Endothelial cell of umbilical vein (primary cell): ENCODE results near the gene UST.

Experiments used
- CTCF ChIP-seq, 2 donors: IDR thresholded peaks; 1 replicate in 1 of 2; 2 replicates in 1 of 2; pipeline ENCODE4 v1.5.1; 2011; ENCODE audit warnings: low read length in 2 of 2, mild to moderate bottlenecking in 2 of 2, moderate library complexity in 2 of 2, control low read depth in 1 of 2, inconsistent platforms in 1 of 2, low read depth in 1 of 2; ENCODE audit not compliant: insufficient read depth in 1 of 2; ENCODE audit errors: extremely low read depth in 1 of 2
- POLR2AphosphoS5 ChIP-seq: IDR thresholded peaks from 2 replicates; pipeline ENCODE4 v1.6.1; 2012; ENCODE audit warnings: low read depth, mild to moderate bottlenecking, control low read depth, low read length, moderate library complexity; ENCODE audit not compliant: insufficient read depth

GRCh38 chr6:149057464-149057840 is 310.6 kb downstream of the UST start:
- TF ChIP-seq CTCF (IDR thresholded peaks at IDR 0.05; ENCODE audit: extremely low read depth in 1 of 2, insufficient read depth in 1 of 2, low read depth in 1 of 2, low read length in 2 of 2) (no peak), POLR2AphosphoS5 (no peak)
